ENCODE measurements around the gene TRIM66.

- TF ChIP-seq SUZ12 (IDR thresholded peaks at IDR 0.05; ENCODE audit: extremely low read depth, insufficient read depth, insufficient read length), result no peak
- TF ChIP-seq YY1 (IDR thresholded peaks at IDR 0.05; ENCODE audit: insufficient read depth, insufficient read length), result no peak
These were observed 40.1 kb downstream of the TRIM66 start for GRCh38 chr11:8642196-8642841.
